Measurements from ENCODE around the gene SYT5.
"Not testable (repeated sequence)": the region's sequence is repeated elsewhere in the genome, so short reads cannot be mapped to it uniquely, and the experiment has no call there.

Gene SYT5

DNA sequence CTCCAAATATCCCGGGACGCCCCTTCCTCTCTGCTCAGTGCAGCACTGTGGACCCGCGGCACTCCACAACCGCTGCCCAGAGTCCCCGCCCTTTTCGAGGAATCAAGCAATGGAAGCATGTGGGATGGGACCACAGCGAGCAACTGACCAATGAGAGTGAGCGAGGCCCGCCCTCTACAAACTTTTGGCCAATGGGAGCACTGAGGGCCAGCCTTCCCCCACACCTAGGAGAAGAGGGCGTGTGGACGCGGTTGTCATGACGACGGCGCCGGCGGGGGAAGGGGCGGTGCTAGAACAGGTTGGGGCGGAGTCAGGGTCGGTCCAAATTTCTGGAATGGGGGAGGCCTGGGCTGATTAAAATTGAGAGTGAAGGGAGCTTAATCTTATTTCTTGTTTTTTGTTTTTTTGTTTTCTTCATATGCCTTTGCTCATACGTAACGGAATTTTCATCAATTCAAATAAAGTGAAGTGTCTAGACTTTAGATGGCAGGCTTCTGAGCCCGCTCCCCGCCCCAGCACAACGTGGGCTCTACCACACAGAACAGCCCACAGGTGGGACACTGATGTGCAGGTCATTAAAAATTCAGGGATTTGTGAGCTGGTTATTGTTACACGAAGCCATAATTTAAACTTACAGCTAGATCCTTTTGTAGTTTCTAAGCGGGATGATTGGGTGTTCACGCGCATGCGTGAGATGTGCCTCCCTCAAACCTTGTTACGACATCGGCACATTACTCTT, 13.4 kb downstream of the SYT5 start, which contains the start of gene DNAAF3:
DNAAF3 (minus strand) TSS at position 84 of the 739 bp plus-strand sequence. CDS start 200 bp downstream, outside the sequence.
- DNase-seq = peak; percentile 97

DNA sequence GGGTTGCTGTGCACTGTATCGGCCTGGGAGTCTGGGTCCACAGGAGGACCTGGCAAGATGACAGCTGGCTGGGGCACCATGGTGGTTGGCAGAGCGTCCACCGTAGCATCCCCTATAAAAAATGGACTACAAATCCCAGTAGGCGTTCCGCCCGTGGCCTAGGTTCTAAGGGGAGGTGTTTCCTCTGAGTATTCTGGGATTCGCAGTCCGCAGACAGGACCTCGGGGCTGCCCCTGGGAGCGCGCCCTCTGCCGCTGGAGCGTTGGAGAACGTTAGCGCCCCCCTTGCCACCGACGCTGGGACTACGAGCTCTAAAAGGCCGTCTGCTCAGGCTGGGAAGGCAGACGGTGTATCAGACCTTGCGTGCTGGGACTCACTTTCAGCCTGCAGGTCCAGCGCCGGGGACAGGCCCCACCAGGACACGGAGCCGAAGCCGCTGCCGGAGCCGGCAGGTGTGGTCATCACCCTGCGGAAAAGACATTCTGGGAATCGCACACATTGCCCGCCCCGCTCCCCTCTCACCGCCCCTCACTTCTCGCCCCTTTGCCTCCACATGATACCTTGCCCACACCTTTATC, 14.0 kb downstream of the SYT5 start:
- DNase-seq = peak; percentile 61

DNA sequence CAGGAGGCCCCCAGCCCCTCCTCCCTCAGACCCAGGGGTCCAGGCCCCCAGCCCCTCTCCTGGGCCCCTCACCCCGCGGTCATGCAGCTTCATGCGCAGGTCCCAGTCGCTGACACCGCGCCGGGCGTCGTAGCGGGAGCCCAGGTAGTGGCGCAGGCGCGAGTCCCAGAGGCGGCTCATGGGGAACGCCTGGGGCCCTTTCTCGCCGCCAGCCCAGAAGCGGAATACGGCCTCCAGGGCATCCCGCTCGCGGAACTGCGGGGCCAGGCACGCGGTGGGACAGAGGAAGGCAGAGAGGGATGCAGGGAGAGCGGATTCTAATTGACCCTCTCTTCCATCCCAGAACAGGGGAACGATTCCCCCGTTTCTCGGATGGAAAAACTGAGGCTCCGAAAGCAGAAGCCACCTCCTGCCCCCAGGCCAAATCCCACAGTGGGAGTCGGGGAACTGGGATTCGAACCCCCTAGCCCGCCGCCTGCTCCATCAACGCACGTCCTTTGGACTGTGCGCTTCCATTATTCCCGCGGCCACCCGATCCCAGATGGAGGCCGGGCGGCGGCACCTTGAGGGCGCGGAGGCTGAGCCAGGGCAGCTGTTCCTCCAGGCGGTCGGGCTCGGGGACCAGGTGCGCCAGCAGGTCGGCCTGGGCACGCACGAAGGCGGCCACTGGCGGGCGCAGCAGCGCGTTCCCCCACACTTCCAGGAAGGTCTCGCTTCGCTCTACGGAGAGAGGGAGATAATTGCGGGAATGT, 18.3 kb downstream of the SYT5 start:
- DNase-seq = no peak

DNA sequence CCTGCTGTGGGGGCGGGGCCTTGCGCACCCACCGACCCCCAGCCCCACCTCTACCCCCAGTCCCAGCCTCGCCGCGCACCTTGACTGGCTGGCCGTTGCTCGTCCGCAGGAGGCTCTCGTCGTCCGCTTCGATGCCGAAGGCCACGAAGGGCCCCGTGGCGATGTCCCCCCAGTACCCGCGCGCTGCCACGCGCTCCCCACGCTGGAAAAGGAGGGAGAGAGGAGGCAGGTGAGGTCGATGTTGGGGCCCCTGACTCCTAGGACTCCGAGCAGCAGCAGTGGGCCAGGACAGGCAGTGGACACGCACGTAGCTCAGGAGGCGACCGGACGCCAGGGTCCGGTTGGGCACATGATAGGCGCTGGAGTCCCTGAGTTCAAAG, 19.1 kb downstream of the SYT5 start:
- DNase-seq = no peak

DNA sequence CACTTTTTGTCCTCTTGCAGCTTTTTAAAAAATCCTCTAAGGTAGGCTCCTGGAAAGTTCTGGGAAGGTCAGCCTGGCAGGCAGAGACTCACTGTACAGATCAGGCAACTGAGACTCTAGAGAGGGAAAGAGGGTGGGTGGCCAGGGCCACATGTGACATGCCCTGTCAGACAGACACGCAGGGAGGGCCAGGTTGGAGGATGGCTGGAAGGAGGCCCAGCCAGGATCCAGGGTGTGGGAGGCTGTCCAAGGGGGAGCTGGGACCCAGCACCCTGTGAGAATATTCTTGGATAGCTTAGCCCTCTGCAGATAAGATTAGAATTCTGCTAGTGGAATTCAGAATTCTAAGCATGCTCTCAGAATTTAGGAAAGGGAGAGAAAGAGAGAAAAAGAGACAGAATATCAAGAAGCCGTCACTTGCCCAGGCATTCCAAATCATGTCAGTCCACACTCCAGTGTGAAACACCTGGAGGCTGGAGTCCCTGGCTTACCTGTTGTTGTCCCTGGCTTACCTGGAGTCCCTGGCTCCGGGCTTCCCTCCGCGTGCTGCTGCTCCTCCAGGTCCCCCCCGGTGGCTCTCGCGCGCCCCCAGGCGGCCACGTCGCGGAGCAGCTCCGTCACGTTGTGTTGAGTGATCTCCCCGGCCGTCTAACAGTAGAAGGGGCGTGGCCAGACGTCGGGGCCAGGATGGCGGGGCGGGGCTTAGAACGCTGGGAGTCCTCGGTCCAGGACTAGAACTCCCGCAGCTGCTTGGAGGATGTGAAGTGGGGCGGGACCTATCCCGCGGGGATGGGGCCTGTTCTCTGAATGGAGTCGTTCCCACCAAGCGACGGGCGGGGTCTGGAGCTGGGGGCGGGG, 19.7 kb downstream of the SYT5 start:
- peak; percentile 72 for DNase-seq

DNA sequence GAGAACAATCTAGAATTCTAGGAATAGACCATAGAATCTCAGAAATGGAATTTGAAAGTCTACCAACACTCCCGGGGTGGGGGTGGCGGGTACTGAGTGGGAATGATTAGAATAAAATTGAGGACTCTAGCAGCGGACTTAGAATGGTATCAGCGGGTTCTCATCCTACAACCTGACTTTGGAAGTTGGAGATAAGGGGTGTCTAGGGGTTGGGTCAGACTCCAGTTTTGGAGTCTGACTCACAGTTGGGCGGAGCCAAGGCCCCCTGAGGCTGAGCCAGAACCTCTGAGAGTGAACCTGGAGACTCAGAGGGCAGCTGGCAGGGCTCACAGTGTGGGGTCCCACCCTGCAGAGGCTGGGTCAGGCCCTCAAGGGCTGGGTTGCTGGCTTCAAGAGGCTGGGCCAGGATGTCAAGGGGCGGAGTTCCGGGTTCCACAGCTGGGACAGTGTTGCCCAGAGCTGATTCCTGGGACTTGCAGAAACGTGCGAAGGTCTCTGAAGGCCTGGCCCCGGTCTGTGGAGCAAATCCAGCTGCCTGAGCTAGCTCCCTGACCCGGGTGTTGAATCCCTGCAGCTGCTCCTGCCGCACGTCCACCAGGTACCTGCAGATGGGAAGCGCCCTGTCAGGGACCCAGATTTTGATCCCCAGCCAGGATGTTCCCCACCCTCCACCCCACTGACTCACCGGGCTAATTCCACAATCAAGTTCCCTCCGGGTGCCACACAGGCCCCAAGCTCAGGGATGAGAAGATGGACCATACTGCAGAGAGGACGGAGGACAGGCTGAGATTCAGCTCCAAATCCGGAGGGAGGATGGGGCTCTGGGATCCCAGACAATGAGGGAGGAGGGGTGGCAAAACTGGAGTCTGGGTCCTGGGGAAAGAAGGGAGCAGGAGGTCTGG, 21.0 kb downstream of the SYT5 start:
- no peak for DNase-seq

DNA sequence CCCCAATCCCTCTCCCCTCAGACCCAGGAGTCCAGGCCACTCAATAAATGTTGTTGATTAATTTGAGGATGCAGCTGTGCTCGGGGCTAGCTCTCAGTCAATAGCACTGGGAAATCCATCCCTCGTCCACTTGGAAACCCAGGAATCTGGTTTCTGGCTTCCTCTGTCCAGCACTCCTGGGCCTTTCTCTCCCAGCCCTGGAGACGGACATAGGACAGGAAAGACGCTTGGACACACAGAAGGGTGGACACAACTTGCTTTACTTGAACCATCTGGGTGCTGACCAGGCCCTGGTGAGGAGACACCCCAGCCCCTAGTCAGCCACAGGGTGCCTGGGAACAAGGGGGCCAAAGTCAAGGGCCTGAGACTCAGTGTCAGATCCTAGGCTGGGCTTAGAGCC, 21.7 kb downstream of the SYT5 start:
- no peak for DNase-seq

DNA sequence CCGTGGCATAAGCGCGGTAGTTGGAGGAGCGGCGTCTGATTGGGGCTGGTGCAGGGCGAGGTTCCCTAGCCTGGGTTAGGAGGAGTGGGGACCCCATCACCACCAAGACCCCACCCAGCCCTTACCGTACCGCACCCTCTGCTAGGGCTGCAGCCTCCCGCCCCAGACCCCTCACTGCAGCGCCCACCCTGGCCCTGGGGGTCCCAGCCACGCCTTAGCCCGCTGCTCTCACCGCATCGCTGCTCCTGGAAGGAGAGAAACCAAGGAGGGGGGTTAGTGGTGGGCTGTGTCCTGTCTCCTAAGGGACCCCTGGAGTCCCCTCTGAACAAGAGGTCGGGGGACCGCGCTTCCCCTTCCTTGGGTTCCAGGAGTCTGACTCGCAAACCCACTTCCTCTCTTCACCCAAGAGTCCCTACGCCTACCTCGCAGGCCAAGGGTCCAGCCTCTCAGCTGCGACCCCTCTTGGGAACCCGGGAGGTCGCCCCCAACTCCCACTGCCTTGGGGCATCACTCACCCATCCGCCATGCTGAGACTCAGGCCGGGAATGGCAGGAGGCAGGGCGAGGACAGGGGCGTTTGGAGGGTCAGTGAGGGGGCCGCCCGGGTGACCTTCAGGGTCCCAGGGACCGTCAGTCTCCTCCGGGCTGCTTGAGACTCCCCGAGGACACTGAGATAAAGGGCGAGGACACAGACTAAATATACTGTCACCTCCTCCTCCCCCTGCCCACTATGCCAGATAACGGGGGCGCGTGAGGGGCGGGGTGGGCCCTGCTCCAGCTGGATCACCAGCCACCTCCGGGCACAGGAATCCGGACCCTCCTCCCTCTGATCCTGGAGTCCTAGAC, 22.8 kb downstream of the SYT5 start, which contains the start of gene TNNI3:
TNNI3 (minus strand) TSS at position 669 of the 845 bp plus-strand sequence; CDS start at position 526, 143 bp downstream.
- DNase-seq = no peak

DNA sequence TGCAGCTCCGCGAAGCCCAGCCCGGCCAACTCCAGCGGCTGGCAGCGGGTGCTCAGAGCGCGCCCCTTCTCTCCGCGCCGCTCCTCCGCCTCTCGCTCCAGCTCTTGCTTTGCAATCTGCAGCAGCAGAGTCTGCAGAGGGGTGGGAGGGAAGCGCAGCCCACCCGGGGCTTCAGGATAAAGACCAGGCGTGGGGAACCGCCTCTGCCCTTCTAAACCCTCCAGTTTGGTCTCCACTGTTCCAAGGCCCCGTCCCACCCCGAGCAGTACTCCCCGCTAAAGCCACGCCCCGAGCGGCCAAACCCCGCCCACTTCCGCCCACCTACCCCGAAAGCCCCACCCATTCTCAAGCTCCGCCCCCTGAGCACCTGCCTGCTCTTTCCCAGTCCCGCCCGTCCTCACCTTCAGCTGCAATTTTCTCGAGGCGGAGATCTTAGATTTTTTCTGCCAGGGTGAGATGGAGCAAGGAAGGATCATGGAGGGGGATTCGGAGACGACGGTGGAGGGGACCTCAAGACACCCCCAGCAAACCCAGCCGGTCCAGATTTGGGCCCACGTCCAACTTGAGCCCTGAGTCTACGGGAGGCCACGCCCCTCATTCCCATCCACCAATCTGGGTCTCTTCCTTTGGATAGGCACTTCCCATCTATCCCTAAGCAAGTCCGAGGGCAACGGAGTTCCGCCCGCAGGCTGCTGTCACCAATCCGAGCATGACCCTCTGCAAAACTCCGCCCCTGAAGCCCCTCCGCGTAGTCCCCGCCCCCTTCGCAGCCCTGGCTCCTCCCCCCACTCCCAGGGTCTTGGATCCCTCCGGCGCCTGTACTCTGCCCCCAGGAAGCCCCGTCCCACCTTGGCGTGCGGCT, 23.7 kb downstream of the SYT5 start:
- peak; percentile 26 for DNase-seq

DNA sequence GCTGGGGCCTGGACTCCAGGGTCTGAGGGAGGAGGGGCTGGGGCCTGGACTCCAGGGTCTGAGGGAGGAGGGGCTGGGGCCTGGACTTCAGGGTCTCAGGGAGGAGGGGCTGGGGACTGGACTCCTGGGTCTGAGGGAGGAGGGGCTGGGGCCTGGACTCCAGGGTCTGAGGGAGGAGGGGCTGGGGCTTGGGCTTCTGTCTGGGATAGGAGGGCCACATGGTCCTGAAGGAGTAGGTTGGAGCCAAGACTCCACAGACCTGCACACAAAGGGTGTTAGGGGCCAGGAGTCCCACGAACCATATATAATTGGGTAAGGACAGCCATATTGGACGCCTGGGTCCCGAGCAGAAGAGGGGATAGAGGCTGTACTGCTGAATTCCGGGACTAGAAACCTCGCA, 24.3 kb downstream of the SYT5 start:
- DNase-seq = not testable (repeated sequence)

DNA sequence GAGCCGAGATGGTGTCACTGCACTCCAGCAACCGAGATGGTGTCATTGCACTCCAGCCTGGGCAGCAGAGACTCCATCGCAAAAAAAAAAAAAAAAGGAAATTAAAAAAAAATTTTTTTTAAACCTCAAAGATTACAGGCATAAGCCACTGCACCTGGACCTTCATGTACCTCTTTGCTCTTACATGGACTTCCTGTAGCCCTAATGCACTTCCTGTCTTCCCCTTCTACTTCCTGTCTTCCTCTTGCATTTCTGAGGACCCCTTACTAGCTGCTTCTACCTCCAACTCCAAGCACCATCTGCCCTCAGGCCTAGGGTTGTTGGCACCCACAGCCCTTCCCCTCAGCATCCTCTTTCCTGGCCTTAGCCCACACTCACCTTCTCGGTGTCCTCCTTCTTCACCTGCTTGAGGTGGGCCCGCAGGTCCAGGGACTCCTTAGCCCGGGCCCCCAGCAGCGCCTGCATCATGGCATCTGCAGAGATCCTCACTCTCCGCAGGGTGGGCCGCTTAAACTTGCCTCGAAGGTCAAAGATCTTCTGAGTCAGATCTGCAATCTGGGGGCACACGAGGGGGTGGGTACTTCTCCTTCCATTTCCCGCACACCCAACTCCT, 26.3 kb downstream of the SYT5 start:
- DNase-seq = no peak

DNA sequence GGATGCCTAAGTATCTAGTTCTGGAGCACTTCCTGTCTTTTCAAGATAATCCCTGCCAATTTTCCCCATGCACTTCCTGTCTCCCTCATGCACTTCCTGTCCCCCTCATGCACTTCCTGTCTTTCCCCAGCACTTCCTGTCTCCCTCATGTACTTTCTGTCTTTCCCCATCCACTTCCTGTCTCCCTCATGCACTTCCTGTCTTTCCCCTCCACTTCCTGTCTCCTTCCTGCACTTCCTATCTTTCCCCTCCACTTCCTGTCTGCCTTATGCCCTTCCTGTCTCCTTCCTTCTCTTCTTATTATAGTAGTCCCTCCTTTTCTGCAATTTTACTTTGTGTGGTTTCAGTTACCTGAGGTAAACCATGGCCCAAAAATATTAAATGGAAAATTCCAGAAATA, 28.1 kb downstream of the SYT5 start:
- DNase-seq = no peak

DNA sequence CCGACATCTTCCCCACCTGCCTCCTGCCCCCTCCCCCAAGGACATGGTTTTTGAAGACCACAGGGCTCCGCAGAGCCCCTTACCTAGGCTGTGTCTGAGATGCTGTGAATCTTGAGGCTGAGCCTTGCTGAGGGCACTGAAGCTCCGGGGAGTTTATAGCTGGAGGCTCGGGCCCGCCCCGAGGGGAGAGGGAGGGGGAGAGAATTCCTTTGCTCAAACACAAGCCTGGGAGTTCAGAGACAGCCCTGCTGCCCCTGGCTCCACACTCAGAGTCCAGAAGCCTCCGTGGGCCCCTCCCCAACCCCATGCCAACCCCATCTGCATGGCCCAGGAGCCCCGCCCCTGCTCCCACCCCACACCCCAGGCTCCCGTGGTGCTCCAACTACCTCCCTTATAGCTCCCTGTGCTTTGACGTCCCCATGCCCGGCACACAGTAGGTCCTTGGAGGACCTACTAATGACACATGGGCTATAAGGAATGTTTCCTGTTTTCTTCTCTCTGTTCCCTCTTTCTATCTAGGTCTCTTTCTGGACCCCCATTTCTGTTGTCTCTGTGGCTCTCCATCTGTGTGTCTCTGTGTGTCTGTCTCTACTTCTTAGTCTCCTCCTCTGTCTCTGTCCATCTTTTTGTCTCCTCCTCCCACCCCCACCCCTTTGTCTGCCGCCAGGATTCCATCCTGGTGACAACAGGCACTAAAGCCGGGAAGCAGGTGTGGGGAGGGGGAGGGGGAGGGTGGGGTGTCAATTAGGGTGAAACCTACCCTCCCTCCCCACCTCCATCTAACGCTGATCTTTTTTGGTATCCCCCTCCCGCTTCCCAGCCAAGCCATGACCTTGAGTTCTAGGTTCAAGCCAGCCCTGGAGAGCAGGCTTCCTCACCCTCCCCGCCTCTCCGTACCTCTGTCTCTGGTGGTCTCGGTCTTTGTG, 30.7 kb downstream of the SYT5 start, which contains the start of gene TNNT1:
TNNT1 (minus strand) TSS at position 129 of the 926 bp plus-strand sequence. CDS start 2,049 bp downstream, outside the sequence.
- DNase-seq = no peak

DNA sequence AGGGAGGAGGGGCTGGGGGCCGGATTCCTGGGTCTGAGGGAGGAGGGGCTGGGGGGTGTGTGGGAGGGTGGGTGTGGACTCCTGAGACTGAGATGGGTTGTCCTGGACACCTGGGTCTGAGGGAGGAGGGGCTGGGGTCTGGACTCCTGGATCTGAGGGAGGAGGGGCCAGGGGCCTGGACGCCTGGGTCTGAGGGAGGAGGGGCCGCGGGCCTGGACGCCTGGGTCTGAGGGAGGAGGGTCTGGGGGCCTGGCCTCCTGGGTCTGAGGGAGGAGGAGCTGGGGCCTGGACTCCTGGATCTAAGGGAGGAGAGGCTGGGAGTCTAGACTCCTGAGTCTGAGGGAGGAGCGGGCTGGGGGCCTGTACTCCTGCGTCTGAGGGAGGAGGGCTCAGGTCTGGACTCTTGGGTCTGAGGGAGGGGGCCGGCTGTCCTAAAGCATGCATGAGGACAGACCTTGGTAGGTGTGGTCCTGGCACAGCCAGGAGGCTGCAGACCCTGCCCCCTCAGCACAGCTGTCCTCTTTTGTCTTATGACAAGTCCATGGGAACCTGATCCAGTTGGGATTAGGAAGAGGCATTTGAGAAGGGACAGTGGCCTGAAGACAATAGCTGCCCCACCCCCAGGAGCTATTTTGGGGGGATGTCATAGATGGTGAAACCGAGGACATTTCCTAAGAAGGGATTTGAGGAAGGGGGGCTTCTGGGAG, 32.4 kb downstream of the SYT5 start:
- no peak for DNase-seq

DNA sequence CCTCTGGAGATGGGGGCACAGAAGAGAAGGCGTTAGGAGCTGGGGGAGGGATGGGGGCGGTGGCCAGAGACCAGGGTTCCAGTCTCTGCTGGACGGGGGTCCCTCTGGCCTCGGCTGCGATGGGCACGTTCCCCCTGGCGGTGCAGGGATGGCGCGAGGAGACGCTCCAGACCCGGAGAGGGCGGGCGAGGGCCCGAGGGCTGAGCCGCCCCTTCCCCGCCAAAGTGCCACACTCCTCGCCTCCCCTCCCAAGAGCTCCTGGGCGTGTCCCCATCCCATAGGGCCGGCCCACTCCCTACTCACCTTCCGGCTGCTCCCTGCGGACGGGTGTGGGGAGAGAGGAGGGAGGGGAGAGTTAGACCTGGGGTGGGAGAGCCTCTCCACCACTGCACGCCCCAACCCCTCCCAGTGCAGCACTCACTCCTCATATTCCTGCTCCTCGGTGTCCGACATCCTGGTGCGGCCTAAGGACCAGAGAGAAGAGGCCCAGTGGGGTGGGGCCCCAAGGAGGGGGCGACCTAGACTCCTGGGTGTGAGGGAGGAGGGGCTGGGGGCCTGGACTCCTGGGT, 33.3 kb downstream of the SYT5 start:
- DNase-seq = no peak

DNA sequence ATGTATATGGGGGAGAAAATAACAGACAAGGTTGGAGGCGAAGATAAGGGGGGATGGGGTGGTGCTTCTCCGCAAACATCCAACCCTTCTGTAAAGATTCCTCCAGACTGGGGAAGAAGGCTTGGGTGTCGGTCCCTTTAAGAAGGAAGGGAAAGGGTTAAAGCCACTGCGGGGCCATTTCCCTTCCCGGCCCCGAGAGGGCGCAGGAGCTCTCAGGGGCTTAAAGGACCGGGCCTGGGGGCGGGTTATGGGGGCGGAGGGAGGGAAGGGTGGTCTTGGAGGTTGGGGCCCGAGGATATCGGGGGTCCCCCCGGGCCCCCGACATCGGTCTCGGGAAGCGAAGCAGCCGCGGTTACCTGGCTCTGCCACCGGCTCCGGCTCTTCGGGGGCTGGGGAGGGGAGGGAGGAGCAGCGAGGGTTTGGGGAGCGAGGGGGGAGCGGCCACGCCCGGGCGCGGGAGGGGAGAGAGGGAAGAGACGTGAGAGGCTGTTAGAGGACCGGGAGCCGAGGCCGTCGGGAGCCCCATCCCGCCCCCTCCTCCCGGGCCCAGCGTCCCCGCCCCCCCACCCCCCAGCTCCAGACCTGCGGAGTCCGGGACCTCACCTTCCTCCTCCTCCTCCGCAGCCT, 33.9 kb downstream of the SYT5 start:
- no peak for DNase-seq

All from fibroblast of skin of abdomen (primary cell).